GM12878 (cell line): ENCODE measurements around the gene PPIE. TPM values are rescaled to one million over a fixed set of nuclear protein-coding genes. Genes with fewer than 3 reads are reported as not detected.

Source experiments
- ATAC-seq: fragments of 200-7000 bp; cut with Tn5 transposase; 3 replicates; pipeline ENCODE4 v1.9.1; 2020; ENCODE audit warnings: mild to moderate bottlenecking, moderate library complexity
- BruUV-seq: library from RNA; stranded (reverse); fragments of 400-500 nt; replicated peaks from 2 replicates; lab custom pipeline; 2021; lab: Mats Ljungman, UMichigan
- CTCF ChIA-PET: fragments of 300-600 bp; sonication (Branson Sonifier 250); formaldehyde crosslinking; extraction: SDS; loops from one replicate; lab custom pipeline; 2021; ENCODE audit warnings: inconsistent platforms; lab: Yijun Ruan, JAX
- POLR2A ChIA-PET: fragments of 350-600 bp; formaldehyde crosslinking; extraction: SDS; loops from one replicate; lab custom pipeline; 2021; ENCODE audit warnings: inconsistent platforms; lab: Charles Lee
- RAD21 ChIA-PET: fragments of 300-600 bp; sonication (Branson Sonifier 250); formaldehyde crosslinking; loops from one replicate; lab custom pipeline; 2023; ENCODE audit warnings: antibody characterized with exemption; ENCODE audit not compliant: unreplicated experiment; lab: Charles Lee
- SMC1A ChIA-PET: fragments of 300-600 bp; sonication (Branson Sonifier 250); formaldehyde crosslinking; loops from one replicate; lab custom pipeline; 2023; ENCODE audit not compliant: unreplicated experiment, uncharacterized antibody; lab: Charles Lee
- DNase-seq: peaks from one replicate; pipeline ENCODE4 v3.0.0-alpha.2; 2011; ENCODE audit warnings: low read depth, low spot score
- FAIRE-seq: peaks from 3 replicates; lab custom pipeline; 2011; peaks lifted over from hg19 to GRCh38; lab: Jason Lieb, UNC
- H2AFZ ChIP-seq: 2 replicates; pipeline ENCODE4 v1.6.0; 2011; ENCODE audit warnings: low read depth, low read length, control low read depth; ENCODE audit not compliant: control insufficient read depth
- H3K27ac ChIP-seq: 2 replicates; pipeline ENCODE4 v1.5.1; 2011; ENCODE audit warnings: control low read depth; ENCODE audit not compliant: control insufficient read depth, insufficient read depth
- H3K27me3 ChIP-seq, 2 experiments: replicated peaks in 1 of 2; 2 replicates each; pipeline versions ENCODE4 v1.6.0 to v1.6.1; 2011; ENCODE audit warnings: low read length in 1 of 2; ENCODE audit not compliant: control insufficient read depth in 2 of 2, insufficient read depth in 2 of 2
- H3K36me3 ChIP-seq, 2 experiments: 2 replicates each; pipeline ENCODE4 v1.5.1; 2011; ENCODE audit warnings: low read length in 1 of 2; ENCODE audit not compliant: control insufficient read depth in 2 of 2, insufficient read depth in 2 of 2
- H3K4me1 ChIP-seq: 2 replicates; pipeline ENCODE4 v1.6.1; 2011; ENCODE audit warnings: mild to moderate bottlenecking, low read length, moderate library complexity, mixed read lengths; ENCODE audit not compliant: control insufficient read depth, insufficient read depth
- H3K4me2 ChIP-seq: 2 replicates; pipeline ENCODE4 v1.6.0; 2011; ENCODE audit warnings: control low read depth; ENCODE audit not compliant: control insufficient read depth, insufficient read depth
- H3K4me3 ChIP-seq: fragments of 200-600 bp; sonication (generic); 2 replicates; pipeline ENCODE4 v1.5.1; 2016
- H3K79me2 ChIP-seq: 2 replicates; pipeline ENCODE4 v1.6.0; 2011; ENCODE audit warnings: low read length; ENCODE audit not compliant: control insufficient read depth, insufficient read depth
- H3K9ac ChIP-seq: 2 replicates; pipeline ENCODE4 v1.8.0; 2011; ENCODE audit warnings: low read length, control low read depth, mixed read lengths; ENCODE audit not compliant: control insufficient read depth, insufficient read depth
- H3K9me3 ChIP-seq: replicated peaks from 3 replicates; pipeline ENCODE4 v1.5.1; 2011; ENCODE audit warnings: mild to moderate bottlenecking, low read length; ENCODE audit not compliant: control insufficient read depth, insufficient read depth
- H4K20me1 ChIP-seq: 2 replicates; pipeline ENCODE4 v1.6.0; 2011; ENCODE audit not compliant: control insufficient read depth, insufficient read depth
- CTCF ChIP-seq, 3 experiments: IDR thresholded peaks in 2 of 3; conservative IDR thresholded peaks in 1 of 3; 2 replicates each; pipeline ENCODE4 v1.5.1; 2011; ENCODE audit warnings: low read depth in 3 of 3, low read length in 3 of 3, mild to moderate bottlenecking in 3 of 3, control low read depth in 2 of 3, moderate library complexity in 2 of 3, inconsistent platforms in 1 of 3, mixed read lengths in 1 of 3; ENCODE audit not compliant: control insufficient read depth in 2 of 3, insufficient read depth in 1 of 3; ENCODE audit errors: extremely low read depth in 1 of 3
- HDAC2 ChIP-seq: fragments of 200-600 bp; sonication (generic); IDR thresholded peaks from 2 replicates; pipeline ENCODE4 v1.6.1; 2017
- KAT2A ChIP-seq: conservative IDR thresholded peaks from 2 replicates; pipeline ENCODE4 v1.6.1; 2011; ENCODE audit warnings: low read depth, low read length; ENCODE audit not compliant: control insufficient read depth
- MAX ChIP-seq: IDR thresholded peaks from 2 replicates; pipeline ENCODE4 v1.6.1; 2012; ENCODE audit warnings: low read depth, low read length, improper control_type of control experiment
- MEF2B ChIP-seq: fragments of 450-650 bp; IDR thresholded peaks from 2 replicates; pipeline ENCODE4 v1.6.1; 2018; ENCODE audit warnings: mild to moderate bottlenecking, moderate library complexity; ENCODE audit not compliant: partially characterized antibody, poor library complexity, severe bottlenecking
- NFIC ChIP-seq: IDR thresholded peaks from 2 replicates; pipeline ENCODE4 v1.6.1; 2012; ENCODE audit warnings: low read depth, mild to moderate bottlenecking, inconsistent platforms, low read length, moderate library complexity
- SMAD5 ChIP-seq: IDR thresholded peaks from 2 replicates; pipeline ENCODE4 v1.6.1; 2016; ENCODE audit warnings: antibody characterized with exemption, low read depth
- SRF ChIP-seq, 2 experiments: IDR thresholded peaks; 2 replicates each; pipeline ENCODE4 v1.6.1; 2011; ENCODE audit warnings: low read depth in 2 of 2, low read length in 2 of 2, mild to moderate bottlenecking in 1 of 2, moderate library complexity in 1 of 2
- TBL1XR1 ChIP-seq: IDR thresholded peaks from 2 replicates; pipeline ENCODE4 v1.6.1; 2012; ENCODE audit warnings: low read depth, low read length, improper control_type of control experiment
- ZNF207 ChIP-seq: fragments of 450-650 bp; IDR thresholded peaks from 2 replicates; pipeline ENCODE4 v1.6.1; 2014; ENCODE audit warnings: antibody characterized with exemption, mild to moderate bottlenecking, borderline replicate concordance
- WGBS: methylation state at CpG from one replicate; pipeline ENCODE4 v1.1.6; 2016; ENCODE audit warnings: low lambda C conversion rate; ENCODE audit not compliant: insufficient replicate concordance, insufficient coverage; ENCODE audit errors: missing lambda C conversion rate; 5-methylcytosine and 5-hydroxymethylcytosine counted together
- in situ Hi-C: fragments of 300-500 bp; cut with MboI; formaldehyde crosslinking; loops from 9 replicates; pipeline ENCODE4 v1.14.3; 2018; ENCODE audit warnings: mixed read lengths
- intact Hi-C: fragments of 100-400 bp; cut with micrococcal nuclease; formaldehyde crosslinking; loops from one replicate; pipeline ENCODE4 v1.14.2; 2022; ENCODE audit not compliant: unreplicated experiment
- polyA plus RNA-seq, 11 experiments: library from polyadenylated mRNA; depleted of rRNA in 4 of 11; unstranded in 6 of 11; stranded (reverse) in 5 of 11; fragments of >200 nt; fragmentation: Nextera tagmentation in 4 of 11; fragmentation: Illumina TruSeq in 1 of 11; extraction: Ambion mirVana in 4 of 11; extraction: Trizol in 1 of 11; gene quantifications; 1 replicate in 1 of 11; 2 replicates in 10 of 11; pipeline versions ENCODE4 v1.2.1 to v1.2.3, GENCODE V29; 2011 to 2016; ENCODE audit warnings: inconsistent platforms in 2 of 11, missing spikeins in 2 of 11, low read depth in 1 of 11
- total RNA-seq, 4 experiments: library from RNA; depleted of rRNA in 3 of 4; stranded (reverse); fragments of >200 nt in 3 of 4; fragmentation: Illumina TruSeq in 1 of 4; extraction: Trizol in 1 of 4; gene quantifications; 2 replicates each; pipeline versions ENCODE4 v1.2.1 to v1.2.3, GENCODE V29; 2013 to 2021

PPIE gene
- total and polyA plus RNA-seq, 10 of the 15 experiments (the other 5 are each of a cell fraction or from before 2014, with no cell fraction given), result 36.6 to 163 (median 70.1) TPM

- WGBS, result 18% methylated on average over 48 of the region's 56 CpGs
- H3K4me1 ChIP-seq, result peaks cover 7% of the 10 kb centered on the region
- no peaks in the 10 kb centered on the region for H4K20me1 ChIP-seq
- POLR2A ChIA-PET, result no interaction called here
- no peaks in the 10 kb centered on the region for H3K36me3 ChIP-seq
- intact Hi-C loops (no loop called here), in situ Hi-C loops (no loop called here)
- TF ChIP-seq MEF2B (no peak), SMAD5 (no peak), HDAC2 (no peak), CTCF (IDR thresholded peaks at IDR 0.05 in 2 of 3, conservative IDR thresholded peaks at IDR 0.05 in 1 of 3; ENCODE audit: control insufficient read depth in 2 of 3, extremely low read depth in 1 of 3, insufficient read depth in 1 of 3, low read depth in 3 of 3, low read length in 3 of 3) (no peak), NFIC (no peak), MAX (no peak), ZNF207 (no peak), TBL1XR1 (no peak), SRF (IDR thresholded peaks at IDR 0.05; ENCODE audit: low read depth in 2 of 2, low read length in 2 of 2) (no peak), KAT2A (no peak)
- no peak overlapping the region for H2AFZ ChIP-seq
- H3K9me3 ChIP-seq, result no peaks in the 10 kb centered on the region
- ATAC-seq (no peak), DNase-seq (no peak), FAIRE-seq (no peak)
- no peak overlapping the region for H3K4me2 ChIP-seq
- no TSS peak for BruUV-seq
- SMC1A ChIA-PET, result interaction anchor here (0.7 kb wide), 1 partner anchor 354 kb away, joined by 3 read pairs; no protein-coding TSS in a partner anchor
- RAD21 ChIA-PET, result interaction anchor here (1.5 kb wide), 1 partner anchor 86 kb away, joined by 5 read pairs; no protein-coding TSS in a partner anchor
- H3K9ac ChIP-seq, result no peak overlapping the region
- H3K27ac ChIP-seq, result no peak overlapping the region
- no peaks in the 10 kb centered on the region for H3K79me2 ChIP-seq
- peaks cover 1 to 4% of the 10 kb centered on the region in 2 experiments; a peak in 3 of 4 replicates for H3K27me3 ChIP-seq
- CTCF ChIA-PET, result interaction anchor here (0.5 to 2.7 kb wide), 2 partner anchors 19 to 115 kb away, joined by 3 to 15 read pairs; no protein-coding TSS in a partner anchor
- no peak overlapping the region for H3K4me3 ChIP-seq
Measured at GRCh38 chr1:39692152-39693074, 46.3 kb upstream of the PPIE start.
